Measurements from ENCODE around the gene AK8.

- no peak for TF ChIP-seq CTCF (IDR thresholded peaks at IDR 0.05)
- TF ChIP-seq POLR2A (IDR thresholded peaks at IDR 0.05), result no peak
Observed at GRCh38 chr9:132744881-132745755, 133.0 kb downstream of the AK8 start.
